Stimulated activated naive CD8-positive, alpha-beta T cell treated with anti-CD3 and anti-CD28 coated beads, Interleukin-15, Interleukin-2, amounts not matched to agents 100 ng/mL and 50 ng/mL, for 24 hours (primary cell): Measurements from ENCODE around the gene RNF130.
"Not testable (repeated sequence)": the region's sequence is repeated elsewhere in the genome, so short reads cannot be mapped to it uniquely, and the experiment has no call there.

Experiments
- H3K27ac Mint-ChIP-seq: one replicate; pipeline ENCODE4 v1.8.0; 2021; ENCODE audit warnings: mild to moderate bottlenecking, mixed read lengths
- H3K27me3 Mint-ChIP-seq: one replicate; pipeline ENCODE4 v1.8.0; 2021; ENCODE audit warnings: mixed read lengths
- H3K36me3 Mint-ChIP-seq: one replicate; pipeline ENCODE4 v1.8.0; 2021; ENCODE audit warnings: low read depth, mixed read lengths
- H3K4me1 Mint-ChIP-seq: one replicate; pipeline ENCODE4 v1.8.0; 2021; ENCODE audit warnings: low read depth, mixed read lengths
- H3K4me3 Mint-ChIP-seq: one replicate; pipeline ENCODE4 v1.8.0; 2021; ENCODE audit warnings: mild to moderate bottlenecking, mixed read lengths
- H3K9me3 Mint-ChIP-seq: one replicate; pipeline ENCODE4 v1.8.0; 2021; ENCODE audit warnings: mixed read lengths

RNF130 gene

DNA sequence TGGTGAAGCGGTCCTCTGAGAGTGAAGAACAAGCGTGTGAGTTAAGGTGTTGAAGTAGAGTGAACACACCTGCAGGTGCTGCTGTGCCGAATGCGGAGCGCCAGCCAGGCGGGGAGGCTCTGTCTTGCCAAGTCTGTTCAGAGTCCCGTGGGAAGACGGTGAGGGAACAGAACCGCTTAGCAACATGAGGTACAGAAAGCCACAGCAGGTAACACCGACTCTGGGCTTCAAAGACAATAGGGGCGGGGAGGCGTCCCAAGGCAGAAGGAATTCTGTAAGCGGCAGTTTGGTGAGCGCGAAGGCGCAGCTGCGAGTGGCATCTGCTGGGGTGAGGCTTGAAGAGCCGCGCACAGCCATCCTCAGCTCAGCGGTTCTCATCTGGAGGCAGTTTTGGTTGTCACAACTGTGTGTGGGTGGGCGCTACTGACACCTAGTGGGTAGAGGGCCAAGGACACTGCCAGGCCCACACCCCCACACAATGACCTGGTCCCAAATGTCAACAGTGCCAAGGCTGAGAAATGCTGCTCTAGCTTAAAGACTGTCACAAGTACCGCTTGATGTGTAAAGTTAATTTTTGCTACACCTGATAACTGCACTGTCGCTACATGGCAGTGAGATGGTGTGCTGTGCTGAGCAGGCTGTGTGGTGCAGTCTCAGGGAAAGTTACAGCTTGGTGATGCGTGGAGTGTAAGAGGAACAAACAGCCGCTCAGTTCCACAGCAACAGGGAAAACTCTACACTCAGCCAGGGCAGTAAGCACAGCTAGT, 96.4 kb downstream of the RNF130 start:
- Mint-ChIP-seq H3K27ac (no peak overlapping the region), H3K27me3 (no peaks in the 10 kb centered on the region), H3K9me3 (no peaks in the 10 kb centered on the region), H3K4me3 (no peak overlapping the region), H3K4me1 (peaks cover 19% of the 10 kb centered on the region), H3K36me3 (peaks cover 32% of the 10 kb centered on the region)

DNA sequence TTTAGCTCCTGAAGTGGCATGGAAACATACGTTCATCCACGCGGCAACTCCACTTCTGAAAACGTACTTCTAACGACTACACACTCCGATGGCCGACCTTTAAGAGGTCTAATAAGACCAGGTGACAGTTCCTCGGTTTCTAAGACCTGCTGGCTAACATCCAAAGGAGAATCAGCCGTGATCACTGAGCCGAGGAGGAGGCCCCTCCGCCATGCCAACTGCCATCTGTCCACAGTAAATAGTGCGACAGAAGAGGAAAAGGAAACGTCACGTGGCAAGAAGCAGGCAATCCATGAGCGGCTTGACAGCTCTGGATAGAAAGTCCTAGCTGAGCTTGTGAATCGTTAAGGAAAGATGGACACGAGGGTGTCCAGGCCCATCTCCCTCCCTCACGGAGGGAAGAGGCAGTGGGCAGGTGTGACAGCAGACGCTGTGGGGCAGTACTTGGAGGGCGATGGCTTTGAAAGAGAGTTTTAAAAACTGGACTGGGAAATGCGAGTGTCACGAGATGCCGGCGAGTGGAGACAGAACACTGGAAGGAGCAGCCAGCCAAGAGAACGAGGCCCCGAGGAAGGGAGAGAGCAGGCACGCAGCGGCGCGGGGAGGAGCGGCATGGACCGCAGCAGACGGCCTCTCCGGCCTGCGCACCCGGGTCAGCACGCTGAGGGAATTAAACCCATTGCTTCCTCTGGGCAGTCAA, 97.2 kb downstream of the RNF130 start:
- Mint-ChIP-seq H3K4me1 (peaks cover 19% of the 10 kb centered on the region), H3K9me3 (no peaks in the 10 kb centered on the region), H3K4me3 (no peak overlapping the region), H3K27ac (no peak overlapping the region), H3K36me3 (peaks cover 32% of the 10 kb centered on the region), H3K27me3 (no peaks in the 10 kb centered on the region)

DNA sequence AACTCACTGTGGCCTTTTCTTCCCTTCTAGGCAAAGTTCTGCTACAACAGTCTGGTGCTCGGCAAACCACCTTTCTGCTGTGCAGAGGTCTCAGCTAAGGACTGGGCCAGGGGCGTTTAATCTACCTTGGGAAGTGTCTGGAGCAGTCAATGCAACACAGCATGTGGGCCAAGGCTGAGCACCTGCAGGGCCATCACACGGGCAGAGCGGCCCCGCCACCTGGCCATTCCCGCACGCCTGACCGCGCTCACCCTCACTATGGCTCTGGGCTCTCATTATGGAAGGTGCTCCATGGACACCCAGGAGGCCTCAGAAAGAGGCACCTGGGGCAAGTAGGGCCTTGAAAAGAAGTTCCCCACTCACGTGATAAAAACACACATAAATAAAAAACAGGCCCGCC, 98.2 kb downstream of the RNF130 start:
- peaks cover 19% of the 10 kb centered on the region for H3K4me1 Mint-ChIP-seq
- H3K9me3 Mint-ChIP-seq = no peaks in the 10 kb centered on the region
- H3K27me3 Mint-ChIP-seq = no peaks in the 10 kb centered on the region
- peaks cover 32% of the 10 kb centered on the region for H3K36me3 Mint-ChIP-seq
- H3K4me3 Mint-ChIP-seq = no peak overlapping the region
- H3K27ac Mint-ChIP-seq = no peak overlapping the region

GRCh38 chr5:179969110-179969509, 102.4 kb downstream of the RNF130 start:
- H3K27ac Mint-ChIP-seq = no peak overlapping the region

DNA sequence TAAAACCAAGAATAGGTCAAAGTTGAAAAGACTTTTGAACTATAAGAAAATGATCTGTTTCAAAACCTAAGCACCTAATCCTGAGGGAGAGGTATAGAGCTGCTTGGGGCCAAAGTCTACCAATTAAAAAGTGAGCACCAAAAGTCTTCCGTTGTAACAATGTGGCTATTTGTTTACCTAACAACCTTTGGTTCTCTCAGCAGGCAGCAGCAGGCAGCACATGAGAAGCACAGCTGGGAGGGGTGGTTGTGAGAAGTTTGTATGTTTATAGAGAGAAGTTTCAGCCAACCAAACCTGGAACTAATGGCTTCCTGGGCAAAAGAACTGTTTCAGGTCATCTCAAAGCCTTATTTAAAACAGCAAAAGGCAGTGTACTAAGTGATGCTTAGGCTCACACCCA, 104.1 kb downstream of the RNF130 start:
- Mint-ChIP-seq H3K4me3 (no peak overlapping the region), H3K27me3 (no peaks in the 10 kb centered on the region), H3K9me3 (no peaks in the 10 kb centered on the region), H3K36me3 (peaks cover 36% of the 10 kb centered on the region), H3K27ac (no peak overlapping the region), H3K4me1 (peaks cover 13% of the 10 kb centered on the region)

More at GRCh38 chr5:179969110-179969509, 102.4 kb downstream of the RNF130 start:
- Mint-ChIP-seq H3K27me3 (no peaks in the 10 kb centered on the region), H3K36me3 (peaks cover 21% of the 10 kb centered on the region), H3K4me3 (no peak overlapping the region), H3K4me1 (peaks cover 13% of the 10 kb centered on the region), H3K9me3 (no peaks in the 10 kb centered on the region)

DNA sequence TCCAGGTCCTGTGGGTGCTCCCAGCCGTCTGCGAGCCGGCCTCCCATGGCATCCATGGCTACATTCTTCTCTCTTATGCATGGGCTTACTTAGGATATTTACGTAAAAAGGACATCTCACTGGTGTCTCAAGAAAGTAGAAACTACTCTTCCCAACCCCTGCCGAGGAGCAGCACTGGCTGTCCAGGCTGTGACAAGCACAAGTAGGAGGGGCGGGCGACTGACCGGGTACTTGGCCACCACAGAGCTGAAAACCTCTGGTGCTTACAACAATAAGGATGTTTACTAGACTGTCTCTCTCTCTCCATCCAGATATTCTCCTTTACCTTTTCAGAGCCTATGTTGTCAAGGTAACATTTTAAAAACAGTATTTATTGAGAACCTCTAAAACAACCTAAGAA, 107.5 kb downstream of the RNF130 start:
- no peaks in the 10 kb centered on the region for H3K4me1 Mint-ChIP-seq
- H3K27ac Mint-ChIP-seq = no peak overlapping the region
- H3K27me3 Mint-ChIP-seq = no peaks in the 10 kb centered on the region
- H3K36me3 Mint-ChIP-seq = peaks cover 44% of the 10 kb centered on the region
- H3K4me3 Mint-ChIP-seq = no peak overlapping the region
- H3K9me3 Mint-ChIP-seq = no peaks in the 10 kb centered on the region

- Mint-ChIP-seq H3K4me1 (no peaks in the 10 kb centered on the region), H3K27me3 (no peaks in the 10 kb centered on the region), H3K4me3 (no peak overlapping the region), H3K36me3 (peaks cover 39% of the 10 kb centered on the region), H3K27ac (no peak overlapping the region), H3K9me3 (no peaks in the 10 kb centered on the region)
Measured at GRCh38 chr5:179963375-179963774, 108.2 kb downstream of the RNF130 start.

DNA sequence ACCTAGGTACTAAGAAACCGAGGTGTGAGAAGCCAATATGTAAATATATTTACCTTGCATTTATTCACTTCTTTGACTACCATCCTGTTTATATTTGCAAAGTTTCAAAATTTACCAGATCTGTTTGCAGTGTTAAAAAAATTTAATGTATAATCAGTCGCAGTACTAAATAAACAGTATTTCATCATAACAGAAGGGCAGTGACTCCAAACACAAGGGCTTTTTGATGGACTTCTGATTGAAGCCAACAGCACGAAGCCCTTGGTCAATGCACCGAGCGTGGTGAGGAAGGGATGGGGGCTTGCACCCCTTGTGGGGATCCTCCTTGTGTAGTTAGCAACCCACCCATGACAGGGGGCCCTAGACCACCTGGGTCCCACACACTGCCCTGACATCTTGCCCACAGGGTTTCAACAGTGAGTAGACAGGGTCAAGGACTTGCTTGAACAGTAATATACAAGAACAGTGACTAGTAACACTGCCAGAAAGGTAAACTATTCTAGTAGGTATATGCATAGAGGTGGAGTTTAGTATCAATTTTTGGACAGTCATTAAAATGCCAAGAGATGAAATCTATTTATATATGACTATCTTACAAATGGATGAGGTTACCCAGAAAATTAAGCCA, 111.2 kb downstream of the RNF130 start:
- no peaks in the 10 kb centered on the region for H3K27me3 Mint-ChIP-seq
- H3K4me3 Mint-ChIP-seq = no peak overlapping the region
- peaks cover 25% of the 10 kb centered on the region for H3K36me3 Mint-ChIP-seq
- H3K9me3 Mint-ChIP-seq = no peaks in the 10 kb centered on the region
- H3K4me1 Mint-ChIP-seq = no peaks in the 10 kb centered on the region
- no peak overlapping the region for H3K27ac Mint-ChIP-seq

- Mint-ChIP-seq H3K36me3 (peaks cover 25% of the 10 kb centered on the region), H3K4me1 (no peaks in the 10 kb centered on the region), H3K27ac (no peak overlapping the region), H3K9me3 (no peaks in the 10 kb centered on the region), H3K4me3 (no peak overlapping the region), H3K27me3 (no peaks in the 10 kb centered on the region)
Measured at GRCh38 chr5:179959641-179960040, 111.9 kb downstream of the RNF130 start.

GRCh38 chr5:179959118-179959517, 112.4 kb downstream of the RNF130 start:
- not testable (repeated sequence) for H3K9me3 Mint-ChIP-seq, H3K4me3 Mint-ChIP-seq, H3K4me1 Mint-ChIP-seq, H3K27me3 Mint-ChIP-seq, H3K27ac Mint-ChIP-seq
- peaks cover 30% of the 10 kb centered on the region for H3K36me3 Mint-ChIP-seq

GRCh38 chr5:179955630-179956029, 115.9 kb downstream of the RNF130 start:
- H3K27ac Mint-ChIP-seq = no peak overlapping the region
- peaks cover 14% of the 10 kb centered on the region for H3K36me3 Mint-ChIP-seq
- H3K27me3 Mint-ChIP-seq = no peaks in the 10 kb centered on the region
- no peaks in the 10 kb centered on the region for H3K4me1 Mint-ChIP-seq
- no peak overlapping the region for H3K4me3 Mint-ChIP-seq
- no peaks in the 10 kb centered on the region for H3K9me3 Mint-ChIP-seq

- Mint-ChIP-seq H3K4me3 (no peak overlapping the region), H3K27me3 (no peaks in the 10 kb centered on the region), H3K4me1 (no peaks in the 10 kb centered on the region), H3K9me3 (no peaks in the 10 kb centered on the region), H3K36me3 (peaks cover 11% of the 10 kb centered on the region), H3K27ac (no peak overlapping the region)
Measured at GRCh38 chr5:179955062-179955461, 116.5 kb downstream of the RNF130 start.

GRCh38 chr5:179954434-179954833, 117.1 kb downstream of the RNF130 start:
- Mint-ChIP-seq H3K4me3 (no peak overlapping the region), H3K9me3 (no peaks in the 10 kb centered on the region), H3K27me3 (no peaks in the 10 kb centered on the region), H3K36me3 (peaks cover 11% of the 10 kb centered on the region), H3K27ac (no peak overlapping the region), H3K4me1 (no peaks in the 10 kb centered on the region)

DNA sequence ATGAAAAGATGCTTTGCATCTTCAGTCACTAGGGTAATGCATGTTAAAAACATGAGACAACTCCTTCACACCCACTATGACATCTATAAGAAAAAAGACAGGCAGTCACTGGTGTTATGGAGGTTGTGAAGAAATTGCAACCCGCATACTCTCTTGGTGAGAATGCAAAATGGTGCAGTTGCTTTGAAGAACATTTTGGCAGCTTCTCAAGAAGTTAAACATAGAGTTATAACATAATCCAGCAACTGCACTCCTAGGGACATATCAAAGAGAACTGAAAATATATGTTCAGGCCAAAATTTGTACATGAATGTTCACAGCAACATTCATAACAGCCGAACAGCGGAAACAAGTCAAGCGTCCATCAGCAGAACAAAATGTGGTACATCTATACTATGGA, 117.6 kb downstream of the RNF130 start:
- H3K27me3 Mint-ChIP-seq = no peaks in the 10 kb centered on the region
- no peaks in the 10 kb centered on the region for H3K9me3 Mint-ChIP-seq
- no peak overlapping the region for H3K4me3 Mint-ChIP-seq
- no peaks in the 10 kb centered on the region for H3K4me1 Mint-ChIP-seq
- H3K27ac Mint-ChIP-seq = no peak overlapping the region
- H3K36me3 Mint-ChIP-seq = peaks cover 11% of the 10 kb centered on the region

DNA sequence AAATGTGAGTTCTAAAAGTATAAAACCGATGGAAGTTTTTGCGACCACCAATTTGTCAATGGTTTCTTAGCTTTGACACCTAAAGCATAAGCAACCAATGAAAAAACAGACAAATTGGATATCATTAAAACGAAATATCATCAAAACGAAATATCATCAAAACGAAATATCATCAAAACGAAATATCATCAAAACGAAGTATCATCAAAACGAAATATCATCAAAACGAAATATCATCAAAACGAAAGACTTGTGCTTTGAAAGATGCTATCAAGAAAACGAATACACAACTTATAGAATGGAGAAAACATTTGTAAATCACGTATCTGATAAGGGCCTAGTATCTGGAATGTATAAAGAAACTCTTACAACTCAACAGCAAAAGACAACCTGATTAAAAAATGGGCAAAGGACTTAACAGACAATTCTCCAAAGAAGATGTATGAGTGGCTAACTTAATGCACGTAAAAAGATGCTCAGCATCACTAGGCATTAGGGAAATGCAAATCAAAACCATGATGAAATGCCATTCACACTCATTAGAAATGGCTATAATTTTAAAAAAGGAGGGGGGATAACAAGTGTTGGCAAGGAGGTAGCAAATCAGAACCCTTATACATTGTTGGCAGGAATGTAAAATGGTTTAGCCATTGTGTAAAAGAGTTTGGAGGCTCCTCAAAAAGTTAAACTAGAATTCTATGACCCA, 134.4 kb downstream of the RNF130 start:
- H3K27ac Mint-ChIP-seq = no peak overlapping the region

More for the DNA sequence above, 134.4 kb downstream of the RNF130 start:
- Mint-ChIP-seq H3K27me3 (no peaks in the 10 kb centered on the region), H3K4me3 (no peak overlapping the region), H3K4me1 (no peaks in the 10 kb centered on the region), H3K36me3 (no peaks in the 10 kb centered on the region), H3K9me3 (no peaks in the 10 kb centered on the region)
